ENCODE data around the gene ANTXR1.

ANTXR1 gene

GRCh38 chr2:69010437-69011194 lies 2.4 kb upstream of the ANTXR1 start:
- Histone ChIP-seq H3K9me3 (ENCODE audit: control insufficient read depth, insufficient read depth, low read length) (no peaks in the 10 kb centered on the region), H3K4me1 (ENCODE audit: control insufficient read depth, insufficient read depth, low read length) (no peaks in the 10 kb centered on the region), H3K9ac (ENCODE audit: low read depth, low read length) (no peak overlapping the region), H3K27me3 (ENCODE audit: control insufficient read depth, insufficient read depth, low read length) (peaks cover 25% of the 10 kb centered on the region), H3K36me3 (ENCODE audit: control insufficient read depth, insufficient read depth, low read length) (no peaks in the 10 kb centered on the region), H3K4me3 (ENCODE audit: low read depth, low read length) (no peak overlapping the region)

GRCh38 chr2:69011611-69012157 lies 1.3 kb upstream of the ANTXR1 start:
- Histone ChIP-seq H3K36me3 (ENCODE audit: control insufficient read depth, insufficient read depth, low read length) (no peaks in the 10 kb centered on the region), H3K9me3 (ENCODE audit: control insufficient read depth, insufficient read depth, low read length) (no peaks in the 10 kb centered on the region), H3K4me3 (ENCODE audit: low read depth, low read length) (no peak overlapping the region), H3K9ac (ENCODE audit: low read depth, low read length) (no peak overlapping the region), H3K4me1 (ENCODE audit: control insufficient read depth, insufficient read depth, low read length) (no peaks in the 10 kb centered on the region), H3K27me3 (ENCODE audit: control insufficient read depth, insufficient read depth, low read length) (peaks cover 25% of the 10 kb centered on the region)

- Histone ChIP-seq H3K27me3 (ENCODE audit: control insufficient read depth, insufficient read depth, low read length) (peaks cover 25% of the 10 kb centered on the region), H3K9ac (ENCODE audit: low read depth, low read length) (no peak overlapping the region), H3K4me1 (ENCODE audit: control insufficient read depth, insufficient read depth, low read length) (no peaks in the 10 kb centered on the region), H3K4me3 (ENCODE audit: low read depth, low read length) (peak overlapping the region; percentile 91), H3K9me3 (ENCODE audit: control insufficient read depth, insufficient read depth, low read length) (no peaks in the 10 kb centered on the region), H3K36me3 (ENCODE audit: control insufficient read depth, insufficient read depth, low read length) (no peaks in the 10 kb centered on the region)
Measured at GRCh38 chr2:69012310-69013141, 453 bp upstream of the ANTXR1 start.

GRCh38 chr2:69013840-69014821 lies 1.2 kb downstream of the ANTXR1 start:
- Histone ChIP-seq H3K27me3 (ENCODE audit: control insufficient read depth, insufficient read depth, low read length) (peaks cover 25% of the 10 kb centered on the region), H3K4me3 (ENCODE audit: low read depth, low read length) (peak overlapping the region; percentile 91), H3K4me1 (ENCODE audit: control insufficient read depth, insufficient read depth, low read length) (no peaks in the 10 kb centered on the region), H3K9me3 (ENCODE audit: control insufficient read depth, insufficient read depth, low read length) (no peaks in the 10 kb centered on the region), H3K36me3 (ENCODE audit: control insufficient read depth, insufficient read depth, low read length) (no peaks in the 10 kb centered on the region), H3K9ac (ENCODE audit: low read depth, low read length) (no peak overlapping the region)

GRCh38 chr2:69017080-69017479 lies 4.1 kb downstream of the ANTXR1 start:
- H3K36me3 ChIP-seq (ENCODE audit: control insufficient read depth, insufficient read depth, low read length), result no peaks in the 10 kb centered on the region
- no peaks in the 10 kb centered on the region for H3K9me3 ChIP-seq (ENCODE audit: control insufficient read depth, insufficient read depth, low read length)
- H3K9ac ChIP-seq (ENCODE audit: low read depth, low read length), result no peak overlapping the region
- H3K4me3 ChIP-seq (ENCODE audit: low read depth, low read length), result no peak overlapping the region
- peaks cover 6% of the 10 kb centered on the region for H3K4me1 ChIP-seq (ENCODE audit: control insufficient read depth, insufficient read depth, low read length)
- peaks cover 12% of the 10 kb centered on the region for H3K27me3 ChIP-seq (ENCODE audit: control insufficient read depth, insufficient read depth, low read length)

GRCh38 chr2:69017835-69018234 lies 4.9 kb downstream of the ANTXR1 start:
- Histone ChIP-seq H3K4me1 (ENCODE audit: control insufficient read depth, insufficient read depth, low read length) (peaks cover 6% of the 10 kb centered on the region), H3K27me3 (ENCODE audit: control insufficient read depth, insufficient read depth, low read length) (peaks cover 5% of the 10 kb centered on the region), H3K36me3 (ENCODE audit: control insufficient read depth, insufficient read depth, low read length) (no peaks in the 10 kb centered on the region), H3K9ac (ENCODE audit: low read depth, low read length) (no peak overlapping the region), H3K9me3 (ENCODE audit: control insufficient read depth, insufficient read depth, low read length) (no peaks in the 10 kb centered on the region), H3K4me3 (ENCODE audit: low read depth, low read length) (no peak overlapping the region)

- Histone ChIP-seq H3K27me3 (ENCODE audit: control insufficient read depth, insufficient read depth, low read length) (peaks cover 5% of the 10 kb centered on the region), H3K9me3 (ENCODE audit: control insufficient read depth, insufficient read depth, low read length) (no peaks in the 10 kb centered on the region), H3K9ac (ENCODE audit: low read depth, low read length) (no peak overlapping the region), H3K4me3 (ENCODE audit: low read depth, low read length) (no peak overlapping the region), H3K4me1 (ENCODE audit: control insufficient read depth, insufficient read depth, low read length) (peaks cover 6% of the 10 kb centered on the region), H3K36me3 (ENCODE audit: control insufficient read depth, insufficient read depth, low read length) (no peaks in the 10 kb centered on the region)
Measured at GRCh38 chr2:69018678-69019095, 5.7 kb downstream of the ANTXR1 start.

GRCh38 chr2:69020496-69021426 lies 7.8 kb downstream of the ANTXR1 start:
- Histone ChIP-seq H3K36me3 (ENCODE audit: control insufficient read depth, insufficient read depth, low read length) (no peaks in the 10 kb centered on the region), H3K4me3 (ENCODE audit: low read depth, low read length) (no peak overlapping the region), H3K27me3 (ENCODE audit: control insufficient read depth, insufficient read depth, low read length) (no peaks in the 10 kb centered on the region), H3K9ac (ENCODE audit: low read depth, low read length) (no peak overlapping the region), H3K9me3 (ENCODE audit: control insufficient read depth, insufficient read depth, low read length) (no peaks in the 10 kb centered on the region), H3K4me1 (ENCODE audit: control insufficient read depth, insufficient read depth, low read length) (peaks cover 6% of the 10 kb centered on the region)

- H3K4me1 ChIP-seq (ENCODE audit: control insufficient read depth, insufficient read depth, low read length), result peaks cover 6% of the 10 kb centered on the region
- H3K36me3 ChIP-seq (ENCODE audit: control insufficient read depth, insufficient read depth, low read length), result no peaks in the 10 kb centered on the region
- H3K27me3 ChIP-seq (ENCODE audit: control insufficient read depth, insufficient read depth, low read length), result no peaks in the 10 kb centered on the region
- H3K9me3 ChIP-seq (ENCODE audit: control insufficient read depth, insufficient read depth, low read length), result no peaks in the 10 kb centered on the region
- no peak overlapping the region for H3K9ac ChIP-seq (ENCODE audit: low read depth, low read length)
- no peak overlapping the region for H3K4me3 ChIP-seq (ENCODE audit: low read depth, low read length)
Measured at GRCh38 chr2:69021727-69022126, 8.7 kb downstream of the ANTXR1 start.

- Histone ChIP-seq H3K4me3 (ENCODE audit: low read depth, low read length) (no peak overlapping the region), H3K27me3 (ENCODE audit: control insufficient read depth, insufficient read depth, low read length) (no peaks in the 10 kb centered on the region), H3K9me3 (ENCODE audit: control insufficient read depth, insufficient read depth, low read length) (no peaks in the 10 kb centered on the region), H3K36me3 (ENCODE audit: control insufficient read depth, insufficient read depth, low read length) (no peaks in the 10 kb centered on the region), H3K9ac (ENCODE audit: low read depth, low read length) (no peak overlapping the region), H3K4me1 (ENCODE audit: control insufficient read depth, insufficient read depth, low read length) (peaks cover 6% of the 10 kb centered on the region)
Measured at GRCh38 chr2:69022548-69022947, 9.6 kb downstream of the ANTXR1 start.

Data from iPS-15b (cell line).